ENCODE results near the gene MYMX.
A peak's percentile ranks its signal among the peaks of the same experiment; 100 is the strongest.

MYMX gene

DNA sequence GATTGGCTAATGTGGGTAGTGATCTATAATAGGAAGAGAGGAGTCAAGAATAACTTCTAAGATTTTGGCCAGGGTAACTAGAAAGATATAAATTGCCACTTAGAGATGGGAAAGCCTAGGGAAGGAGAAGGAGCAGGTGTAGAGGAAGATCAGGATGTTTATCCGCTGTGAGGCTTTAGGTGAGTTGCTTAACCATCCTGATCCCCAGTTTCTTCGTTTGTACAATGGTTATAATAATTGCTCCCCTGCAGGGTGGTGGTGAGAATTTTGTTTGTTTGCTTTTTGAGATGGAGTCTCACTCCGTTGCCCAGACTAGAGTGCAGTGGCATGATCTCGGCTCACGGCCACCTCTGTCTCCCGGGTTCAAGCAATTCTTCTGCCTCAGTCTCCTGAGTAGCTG, 2.4 kb upstream of the MYMX start:
- Histone ChIP-seq H3K9me3 (ENCODE audit: insufficient read depth, low read length) (no peaks in the 10 kb centered on the region), H3K4me3 (ENCODE audit: low read length) (no peak overlapping the region), H3K36me3 (replicated peaks; ENCODE audit: low read depth, low read length) (no peaks in the 10 kb centered on the region), H3K79me2 (ENCODE audit: low read length) (no peaks in the 10 kb centered on the region), H3K4me2 (ENCODE audit: low read length) (no peak overlapping the region), H3K27me3 (ENCODE audit: low read depth, low read length) (no peaks in the 10 kb centered on the region), H4K20me1 (ENCODE audit: insufficient read depth, low read length) (no peaks in the 10 kb centered on the region), H3K4me1 (ENCODE audit: low read length) (peaks cover 24% of the 10 kb centered on the region), H3K27ac (ENCODE audit: low read length) (no peak overlapping the region), H3K9ac (ENCODE audit: low read length) (no peak overlapping the region), H2AFZ (ENCODE audit: low read depth, low read length) (no peak overlapping the region)
- TF ChIP-seq, protein P1, sequence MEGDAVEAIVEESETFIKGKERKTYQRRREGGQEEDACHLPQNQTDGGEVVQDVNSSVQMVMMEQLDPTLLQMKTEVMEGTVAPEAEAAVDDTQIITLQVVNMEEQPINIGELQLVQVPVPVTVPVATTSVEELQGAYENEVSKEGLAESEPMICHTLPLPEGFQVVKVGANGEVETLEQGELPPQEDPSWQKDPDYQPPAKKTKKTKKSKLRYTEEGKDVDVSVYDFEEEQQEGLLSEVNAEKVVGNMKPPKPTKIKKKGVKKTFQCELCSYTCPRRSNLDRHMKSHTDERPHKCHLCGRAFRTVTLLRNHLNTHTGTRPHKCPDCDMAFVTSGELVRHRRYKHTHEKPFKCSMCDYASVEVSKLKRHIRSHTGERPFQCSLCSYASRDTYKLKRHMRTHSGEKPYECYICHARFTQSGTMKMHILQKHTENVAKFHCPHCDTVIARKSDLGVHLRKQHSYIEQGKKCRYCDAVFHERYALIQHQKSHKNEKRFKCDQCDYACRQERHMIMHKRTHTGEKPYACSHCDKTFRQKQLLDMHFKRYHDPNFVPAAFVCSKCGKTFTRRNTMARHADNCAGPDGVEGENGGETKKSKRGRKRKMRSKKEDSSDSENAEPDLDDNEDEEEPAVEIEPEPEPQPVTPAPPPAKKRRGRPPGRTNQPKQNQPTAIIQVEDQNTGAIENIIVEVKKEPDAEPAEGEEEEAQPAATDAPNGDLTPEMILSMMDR (IDR thresholded peaks at IDR 0.05; ENCODE audit: low read depth, low read length): no peak
- TF ChIP-seq EZH2phosphoT487 (IDR thresholded peaks at IDR 0.05; ENCODE audit: low read depth): no peak

DNA sequence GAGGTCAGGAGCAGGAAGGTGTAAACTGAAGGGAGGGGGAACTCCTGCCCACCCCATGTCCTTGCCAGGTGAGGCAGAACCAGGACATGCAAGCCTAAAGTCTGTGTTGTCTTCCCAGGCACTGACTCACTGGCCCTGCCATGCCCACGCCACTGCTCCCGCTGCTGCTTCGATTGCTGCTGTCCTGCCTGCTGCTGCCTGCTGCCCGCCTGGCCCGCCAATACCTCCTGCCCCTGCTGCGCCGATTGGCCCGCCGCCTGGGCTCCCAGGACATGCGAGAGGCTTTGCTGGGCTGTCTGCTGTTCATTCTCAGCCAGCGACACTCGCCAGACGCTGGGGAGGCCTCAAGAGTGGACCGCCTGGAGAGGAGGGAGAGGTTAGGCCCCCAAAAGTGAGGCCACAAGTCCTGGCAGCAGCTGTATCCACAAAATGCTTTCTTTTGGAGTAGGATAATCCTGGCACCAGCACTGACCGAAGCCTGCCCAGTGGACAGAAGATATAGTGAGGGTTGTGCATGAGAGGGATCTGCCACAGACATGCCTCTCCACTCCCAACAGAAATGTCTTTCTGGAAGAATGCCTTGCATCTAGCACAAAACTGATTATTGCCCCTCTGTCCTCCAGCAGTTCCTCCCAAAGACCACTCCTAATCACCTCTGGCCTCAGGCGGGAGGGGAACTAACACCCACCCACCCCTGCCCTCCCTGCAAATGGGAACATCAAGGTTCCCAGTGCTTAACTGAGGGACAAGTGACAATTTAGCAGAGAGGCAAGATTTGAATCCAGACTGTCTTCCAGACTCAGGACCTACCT, 812 bp downstream of the MYMX start:
- Histone ChIP-seq H2AFZ (ENCODE audit: low read depth, low read length) (no peak overlapping the region), H3K9ac (ENCODE audit: low read length) (no peak overlapping the region), H3K27me3 (ENCODE audit: low read depth, low read length) (no peaks in the 10 kb centered on the region), H3K4me3 (ENCODE audit: low read length) (no peak overlapping the region), H3K27ac (ENCODE audit: low read length) (no peak overlapping the region), H3K4me2 (ENCODE audit: low read length) (peak overlapping the region; percentile 87; the same call in 1 of the 2 replicates), H3K36me3 (replicated peaks; ENCODE audit: low read depth, low read length) (no peaks in the 10 kb centered on the region), H3K9me3 (ENCODE audit: insufficient read depth, low read length) (no peaks in the 10 kb centered on the region), H3K4me1 (ENCODE audit: low read length) (peaks cover 42% of the 10 kb centered on the region), H3K79me2 (ENCODE audit: low read length) (no peaks in the 10 kb centered on the region), H4K20me1 (ENCODE audit: insufficient read depth, low read length) (no peaks in the 10 kb centered on the region)
- TF ChIP-seq, protein P1 (IDR thresholded peaks at IDR 0.05; ENCODE audit: low read depth, low read length): no peak
- no peak for TF ChIP-seq EZH2phosphoT487 (IDR thresholded peaks at IDR 0.05; ENCODE audit: low read depth)

DNA sequence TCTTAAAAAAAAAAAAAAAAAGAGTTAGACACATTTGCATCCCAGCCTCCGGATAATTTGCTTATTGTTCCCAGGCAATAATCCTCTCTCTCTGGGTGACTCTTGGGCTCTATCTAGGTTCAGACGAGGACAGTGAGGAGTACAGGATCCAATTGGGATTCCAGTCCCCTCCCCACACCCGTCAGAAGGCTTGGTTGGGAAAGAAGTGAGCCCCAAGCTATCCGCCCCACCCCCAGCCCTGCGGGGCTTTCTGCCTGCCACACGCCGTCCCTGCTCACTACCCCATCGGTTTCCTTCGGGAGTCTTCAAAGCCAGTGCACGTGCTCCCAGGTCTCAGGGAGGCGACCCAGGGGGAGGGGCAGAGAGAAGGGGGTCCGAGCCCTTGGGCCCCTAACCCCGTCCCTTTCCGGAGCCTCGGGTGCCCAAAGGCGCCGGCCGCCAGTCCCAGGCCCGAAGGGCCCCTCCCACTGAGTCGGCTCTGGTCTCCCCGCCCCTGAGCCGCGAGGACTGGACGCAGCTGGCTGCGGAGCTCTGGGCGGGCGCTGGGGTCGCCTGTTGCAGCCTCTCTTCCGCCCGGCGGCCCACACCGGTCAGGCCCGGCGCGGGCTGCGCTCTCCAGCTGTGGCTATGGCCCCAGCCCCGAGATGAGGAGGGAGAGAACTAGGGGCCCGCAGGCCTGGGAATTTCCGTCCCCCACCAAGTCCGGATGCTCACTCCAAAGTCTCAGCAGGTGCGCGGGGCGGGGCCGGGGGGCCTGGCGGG, 2.5 kb downstream of the MYMX start:
- Histone ChIP-seq H3K9ac (ENCODE audit: low read length) (peak overlapping the region; percentile 73), H3K36me3 (replicated peaks; ENCODE audit: low read depth, low read length) (no peaks in the 10 kb centered on the region), H3K9me3 (ENCODE audit: insufficient read depth, low read length) (no peaks in the 10 kb centered on the region), H3K4me1 (ENCODE audit: low read length) (peaks cover 47% of the 10 kb centered on the region), H3K79me2 (ENCODE audit: low read length) (peaks cover 11% of the 10 kb centered on the region), H4K20me1 (ENCODE audit: insufficient read depth, low read length) (peaks cover under 1% of the 10 kb centered on the region; the same call in 1 of the 2 replicates), H3K4me3 (ENCODE audit: low read length) (peak overlapping the region; percentile 82), H3K27me3 (ENCODE audit: low read depth, low read length) (no peaks in the 10 kb centered on the region), H3K27ac (ENCODE audit: low read length) (peak overlapping the region; percentile 67), H3K4me2 (ENCODE audit: low read length) (peak overlapping the region; percentile 87), H2AFZ (ENCODE audit: low read depth, low read length) (peak overlapping the region; percentile 87)
- TF ChIP-seq EZH2phosphoT487 (IDR thresholded peaks at IDR 0.05; ENCODE audit: low read depth): no peak

DNA sequence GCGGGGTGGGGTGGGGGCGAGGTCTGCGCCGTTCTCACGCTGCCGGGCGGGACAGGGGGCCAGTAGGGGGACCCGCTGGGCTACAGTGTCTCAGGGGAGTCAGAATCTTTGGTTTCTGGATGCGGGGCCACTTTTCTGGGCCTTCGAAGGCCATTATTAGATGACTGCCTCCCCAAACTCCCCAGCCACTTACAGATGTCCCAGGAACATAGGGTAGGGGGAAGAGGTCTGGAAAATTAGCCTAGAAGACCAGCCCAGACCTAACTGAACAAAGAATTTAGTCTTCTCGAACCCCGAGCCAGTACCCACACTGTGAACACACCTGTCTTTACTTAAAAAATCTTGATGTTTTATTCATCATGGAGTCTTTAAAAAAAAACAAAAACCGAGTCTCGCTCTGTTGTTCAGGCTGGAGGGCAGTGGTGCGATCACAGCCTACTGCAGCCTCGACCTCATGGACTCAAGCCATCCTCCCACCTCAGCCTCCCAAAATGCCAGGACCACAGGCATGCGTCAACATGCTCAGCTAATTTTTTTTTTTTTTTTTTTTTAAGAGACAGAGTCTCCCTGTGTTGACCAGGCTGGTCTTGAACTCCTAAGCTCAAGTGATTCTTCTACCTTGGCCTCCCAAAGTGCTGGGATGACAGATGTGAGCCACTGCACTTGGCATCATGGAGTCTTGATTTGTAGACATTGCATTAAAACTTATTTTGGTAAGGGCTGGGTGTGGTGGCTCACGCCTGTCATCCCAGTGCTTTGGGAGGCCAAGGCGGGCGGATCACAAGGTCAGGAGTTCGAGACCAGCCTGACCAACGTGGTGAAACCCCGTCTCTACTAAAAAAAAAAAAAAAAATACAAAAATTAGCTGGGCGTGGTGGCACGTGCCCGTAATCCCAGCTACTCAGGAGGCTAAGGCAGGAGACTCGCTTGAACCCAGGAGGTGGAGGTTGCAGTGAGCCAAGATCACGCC, 3.4 kb downstream of the MYMX start:
- peak overlapping the region; percentile 73 for H3K9ac ChIP-seq (ENCODE audit: low read length)
- H3K36me3 ChIP-seq (replicated peaks; ENCODE audit: low read depth, low read length): no peaks in the 10 kb centered on the region
- no peak overlapping the region; the same call in 1 of the 2 replicates for H2AFZ ChIP-seq (ENCODE audit: low read depth, low read length)
- peak overlapping the region; percentile 38 for H3K27ac ChIP-seq (ENCODE audit: low read length)
- no peak for TF ChIP-seq EZH2phosphoT487 (IDR thresholded peaks at IDR 0.05; ENCODE audit: low read depth)
- TF ChIP-seq, protein P1 (IDR thresholded peaks at IDR 0.05; ENCODE audit: low read depth, low read length): no peak
- H3K27me3 ChIP-seq (ENCODE audit: low read depth, low read length): no peaks in the 10 kb centered on the region
- no peaks in the 10 kb centered on the region for H3K9me3 ChIP-seq (ENCODE audit: insufficient read depth, low read length)
- H3K79me2 ChIP-seq (ENCODE audit: low read length): peaks cover 20% of the 10 kb centered on the region
- H3K4me3 ChIP-seq (ENCODE audit: low read length): peak overlapping the region; percentile 82
- peak overlapping the region; percentile 87 for H3K4me2 ChIP-seq (ENCODE audit: low read length)
- peaks cover 9% of the 10 kb centered on the region for H4K20me1 ChIP-seq (ENCODE audit: insufficient read depth, low read length)
- H3K4me1 ChIP-seq (ENCODE audit: low read length): peaks cover 55% of the 10 kb centered on the region
